Measurements from ENCODE around the gene LRRC8C.

Gene LRRC8C

DNA sequence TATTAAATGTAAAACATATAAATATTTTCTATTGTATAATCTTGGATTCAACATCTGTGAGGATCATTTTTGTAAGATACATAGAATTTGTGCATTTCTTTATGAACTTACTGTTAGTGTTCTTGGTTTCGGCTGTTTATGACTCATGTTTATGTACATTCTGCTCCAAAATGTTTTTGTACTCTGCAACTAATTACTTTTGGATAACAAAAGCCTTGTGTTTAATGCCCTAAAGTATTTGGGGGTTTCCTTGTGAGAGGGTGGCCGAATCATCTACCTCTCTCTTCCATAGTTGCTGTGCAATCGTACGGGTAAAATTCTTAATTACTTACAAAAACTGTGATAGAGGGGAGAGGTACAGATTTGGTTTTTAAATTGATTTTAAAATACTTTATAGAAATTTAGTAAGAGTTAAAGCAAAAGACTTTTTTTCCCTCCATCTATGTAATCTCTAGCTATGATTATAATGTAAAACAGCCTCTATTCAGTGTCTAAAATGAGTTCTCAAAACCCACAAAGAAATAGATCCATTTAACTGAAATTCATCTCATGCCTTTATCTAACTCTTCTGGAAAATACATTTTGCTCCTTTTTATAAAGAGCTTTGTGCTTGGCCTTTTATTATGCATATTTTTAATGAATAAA is 38.7 kb upstream of the LRRC8C start:
- Histone ChIP-seq H3K36me3 (replicated peaks in 1 of 2; ENCODE audit: control insufficient read depth in 2 of 2, insufficient read depth in 2 of 2, low read length in 2 of 2) (no peaks in the 10 kb centered on the region), H3K4me1 (ENCODE audit: control insufficient read depth in 2 of 2, insufficient read depth in 1 of 2, low read depth in 1 of 2, low read length in 2 of 2) (peaks cover 0 to 11% of the 10 kb centered on the region in 2 donors), H3K79me1 (ENCODE audit: low read depth, low read length) (no peaks in the 10 kb centered on the region), H3K4me3 (ENCODE audit: low read length in 2 of 2) (no peak overlapping the region), H2BK15ac (ENCODE audit: low read length) (no peak overlapping the region), H3K27ac (replicated peaks; ENCODE audit: low read length) (no peak overlapping the region), H3K4ac (ENCODE audit: low read length) (no peak overlapping the region), H3K18ac (ENCODE audit: low read length) (no peak overlapping the region), H2AK5ac (ENCODE audit: low read depth, low read length) (no peak overlapping the region), H3K27me3 (ENCODE audit: control insufficient read depth in 3 of 3, insufficient read depth in 3 of 3, low read depth in 1 of 3, low read length in 3 of 3) (no peaks in the 10 kb centered on the region), H3K4me2 (ENCODE audit: insufficient read depth, low read length, poor library complexity, severe bottlenecking) (no peak overlapping the region), H2BK12ac (ENCODE audit: low read length) (no peak overlapping the region), H2BK5ac (ENCODE audit: low read length) (no peak overlapping the region), H3K9me3 (replicated peaks in 1 of 2; ENCODE audit: control insufficient read depth in 2 of 2, insufficient read depth in 1 of 2, low read depth in 1 of 2, low read length in 2 of 2) (no peaks in the 10 kb centered on the region), H4K91ac (ENCODE audit: low read depth, low read length, poor library complexity) (no peak overlapping the region), H2BK120ac (ENCODE audit: low read depth, low read length) (no peak overlapping the region), H4K8ac (ENCODE audit: low read depth, low read length) (no peak overlapping the region), H3K9ac (ENCODE audit: low read depth, low read length, poor library complexity) (no peak overlapping the region), H3K23ac (ENCODE audit: low read depth, low read length, poor library complexity) (no peak overlapping the region), H3K14ac (ENCODE audit: low read length) (no peak overlapping the region), H2AFZ (ENCODE audit: low read length) (no peak overlapping the region)
- no peak for DNase-seq (ENCODE audit: low spot score)
- WGBS, 2 donors (ENCODE audit: extremely low coverage in 2 of 2, insufficient read length in 2 of 2, insufficient replicate concordance in 1 of 2) = no CpG with 5 or more reads among the region's 4 CpGs

DNA sequence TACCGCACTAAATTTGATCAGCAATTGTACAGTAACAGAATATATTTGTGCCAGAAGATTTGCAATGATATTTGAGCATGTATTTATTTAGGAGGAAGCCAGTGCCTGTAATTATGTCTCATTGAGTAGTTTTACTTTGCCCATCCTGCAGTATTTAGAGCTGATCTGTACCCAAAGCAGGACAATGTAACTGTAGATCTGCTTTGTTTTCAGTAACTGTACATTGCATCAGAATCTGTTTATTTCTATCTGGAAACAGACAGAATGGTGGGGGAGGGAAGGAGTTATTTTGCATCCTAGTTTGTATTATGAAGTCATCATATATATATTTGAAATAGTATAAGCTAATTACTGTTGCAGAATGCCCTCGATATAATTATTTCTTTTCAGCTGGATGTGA is 36.2 kb upstream of the LRRC8C start:
- Histone ChIP-seq H3K14ac (ENCODE audit: low read length) (no peak overlapping the region), H2BK15ac (ENCODE audit: low read length) (no peak overlapping the region), H3K27me3 (ENCODE audit: control insufficient read depth in 3 of 3, insufficient read depth in 3 of 3, low read depth in 1 of 3, low read length in 3 of 3) (no peaks in the 10 kb centered on the region), H3K18ac (ENCODE audit: low read length) (no peak overlapping the region), H2BK120ac (ENCODE audit: low read depth, low read length) (no peak overlapping the region), H4K91ac (ENCODE audit: low read depth, low read length, poor library complexity) (no peak overlapping the region), H3K79me1 (ENCODE audit: low read depth, low read length) (no peaks in the 10 kb centered on the region), H3K23ac (ENCODE audit: low read depth, low read length, poor library complexity) (no peak overlapping the region), H4K8ac (ENCODE audit: low read depth, low read length) (no peak overlapping the region), H3K4me3 (ENCODE audit: low read length in 2 of 2) (no peak overlapping the region), H3K9me3 (replicated peaks in 1 of 2; ENCODE audit: control insufficient read depth in 2 of 2, insufficient read depth in 1 of 2, low read depth in 1 of 2, low read length in 2 of 2) (no peaks in the 10 kb centered on the region), H2BK12ac (ENCODE audit: low read length) (no peak overlapping the region), H3K27ac (replicated peaks; ENCODE audit: low read length) (no peak overlapping the region), H3K4me1 (ENCODE audit: control insufficient read depth in 2 of 2, insufficient read depth in 1 of 2, low read depth in 1 of 2, low read length in 2 of 2) (peaks cover 0 to 4% of the 10 kb centered on the region in 2 donors), H2AFZ (ENCODE audit: low read length) (no peak overlapping the region), H3K4me2 (ENCODE audit: insufficient read depth, low read length, poor library complexity, severe bottlenecking) (no peak overlapping the region), H3K36me3 (replicated peaks in 1 of 2; ENCODE audit: control insufficient read depth in 2 of 2, insufficient read depth in 2 of 2, low read length in 2 of 2) (no peaks in the 10 kb centered on the region), H3K9ac (ENCODE audit: low read depth, low read length, poor library complexity) (no peak overlapping the region), H2AK5ac (ENCODE audit: low read depth, low read length) (no peak overlapping the region), H2BK5ac (ENCODE audit: low read length) (no peak overlapping the region), H3K4ac (ENCODE audit: low read length) (no peak overlapping the region)
- no peak for DNase-seq (ENCODE audit: low spot score)
- WGBS, 2 donors (ENCODE audit: extremely low coverage in 2 of 2, insufficient read length in 2 of 2, insufficient replicate concordance in 1 of 2) = no CpG with 5 or more reads among the region's 2 CpGs

DNA sequence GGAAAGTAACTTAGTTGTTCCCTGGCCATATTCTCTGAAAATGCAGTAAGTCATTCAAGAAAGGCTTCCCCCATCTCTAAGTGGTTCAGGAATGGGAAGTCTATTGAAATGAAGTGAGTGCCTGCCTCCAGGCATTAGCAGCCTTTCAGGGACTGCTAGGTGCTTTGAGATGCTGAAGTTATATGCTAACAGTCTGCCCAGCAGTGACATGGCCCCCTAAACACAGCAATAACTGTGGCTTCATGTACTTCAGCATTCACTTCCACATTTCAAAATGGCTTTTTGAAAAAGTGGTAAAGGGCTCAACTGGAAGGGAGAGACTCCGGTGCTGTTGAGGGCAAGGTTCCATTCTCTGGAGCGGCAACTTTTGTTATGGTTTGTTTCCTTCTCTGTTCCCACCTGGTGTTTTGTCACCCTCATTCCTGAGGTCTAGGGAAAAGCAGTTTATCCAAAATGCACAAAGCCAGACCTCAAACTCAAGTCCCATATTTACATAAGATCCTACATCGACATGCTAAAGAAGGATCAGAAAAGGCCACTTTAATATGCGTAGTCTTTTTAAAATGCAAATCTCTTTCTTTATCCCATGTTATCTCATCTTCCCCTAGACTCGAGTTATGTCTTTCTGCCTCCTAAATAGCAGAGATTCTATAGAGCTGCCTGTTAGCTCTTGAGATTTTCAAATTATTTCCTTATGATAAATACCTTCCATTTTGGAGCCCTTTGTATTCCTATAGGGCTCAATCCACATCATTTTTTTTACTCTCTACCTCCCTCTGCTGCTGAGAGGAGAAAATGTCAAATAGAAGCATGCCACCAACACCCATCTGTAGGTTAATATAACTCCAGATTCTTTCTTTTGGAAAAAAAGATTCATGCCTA is 34.2 kb upstream of the LRRC8C start:
- Histone ChIP-seq H3K23ac (ENCODE audit: low read depth, low read length, poor library complexity) (no peak overlapping the region), H3K4me3 (ENCODE audit: low read length in 2 of 2) (no peak overlapping the region), H2AFZ (ENCODE audit: low read length) (no peak overlapping the region), H3K4ac (ENCODE audit: low read length) (no peak overlapping the region), H3K4me1 (ENCODE audit: control insufficient read depth in 2 of 2, insufficient read depth in 1 of 2, low read depth in 1 of 2, low read length in 2 of 2) (peaks cover 0 to 4% of the 10 kb centered on the region in 2 donors), H2BK12ac (ENCODE audit: low read length) (no peak overlapping the region), H2BK5ac (ENCODE audit: low read length) (no peak overlapping the region), H3K27ac (replicated peaks; ENCODE audit: low read length) (no peak overlapping the region), H3K18ac (ENCODE audit: low read length) (no peak overlapping the region), H3K36me3 (replicated peaks in 1 of 2; ENCODE audit: control insufficient read depth in 2 of 2, insufficient read depth in 2 of 2, low read length in 2 of 2) (no peaks in the 10 kb centered on the region), H3K27me3 (ENCODE audit: control insufficient read depth in 3 of 3, insufficient read depth in 3 of 3, low read depth in 1 of 3, low read length in 3 of 3) (no peaks in the 10 kb centered on the region), H3K4me2 (ENCODE audit: insufficient read depth, low read length, poor library complexity, severe bottlenecking) (no peak overlapping the region), H4K91ac (ENCODE audit: low read depth, low read length, poor library complexity) (no peak overlapping the region), H3K9me3 (replicated peaks in 1 of 2; ENCODE audit: control insufficient read depth in 2 of 2, insufficient read depth in 1 of 2, low read depth in 1 of 2, low read length in 2 of 2) (no peaks in the 10 kb centered on the region), H2BK15ac (ENCODE audit: low read length) (no peak overlapping the region), H4K8ac (ENCODE audit: low read depth, low read length) (no peak overlapping the region), H2BK120ac (ENCODE audit: low read depth, low read length) (no peak overlapping the region), H3K14ac (ENCODE audit: low read length) (no peak overlapping the region), H3K9ac (ENCODE audit: low read depth, low read length, poor library complexity) (no peak overlapping the region), H2AK5ac (ENCODE audit: low read depth, low read length) (no peak overlapping the region), H3K79me1 (ENCODE audit: low read depth, low read length) (no peaks in the 10 kb centered on the region)
- peak; percentile 9 for DNase-seq (ENCODE audit: low spot score)
- WGBS, 2 donors (ENCODE audit: extremely low coverage in 2 of 2, insufficient read length in 2 of 2, insufficient replicate concordance in 1 of 2) = no CpG with 5 or more reads among the region's 5 CpGs

DNA sequence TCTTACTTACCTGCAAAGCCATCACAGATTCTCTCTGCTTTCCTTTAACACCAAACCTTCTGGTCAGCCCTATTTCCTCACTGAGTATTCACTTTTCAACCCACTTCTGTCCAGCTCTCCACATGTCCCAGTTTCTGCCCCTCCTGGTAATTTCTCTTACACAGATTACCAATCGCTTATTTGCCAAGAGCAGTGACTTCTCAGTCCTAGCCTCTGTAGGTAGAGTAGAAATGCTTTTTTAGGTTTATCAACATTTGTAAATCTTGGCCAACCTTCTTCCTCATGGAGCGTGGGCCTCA is 33.6 kb upstream of the LRRC8C start:
- Histone ChIP-seq H2AFZ (ENCODE audit: low read length) (no peak overlapping the region), H3K14ac (ENCODE audit: low read length) (no peak overlapping the region), H4K8ac (ENCODE audit: low read depth, low read length) (no peak overlapping the region), H3K23ac (ENCODE audit: low read depth, low read length, poor library complexity) (no peak overlapping the region), H2BK5ac (ENCODE audit: low read length) (no peak overlapping the region), H2BK120ac (ENCODE audit: low read depth, low read length) (no peak overlapping the region), H3K4me2 (ENCODE audit: insufficient read depth, low read length, poor library complexity, severe bottlenecking) (no peak overlapping the region), H4K91ac (ENCODE audit: low read depth, low read length, poor library complexity) (no peak overlapping the region), H3K27me3 (ENCODE audit: control insufficient read depth in 3 of 3, insufficient read depth in 3 of 3, low read depth in 1 of 3, low read length in 3 of 3) (no peaks in the 10 kb centered on the region), H3K4ac (ENCODE audit: low read length) (no peak overlapping the region), H2BK15ac (ENCODE audit: low read length) (no peak overlapping the region), H2AK5ac (ENCODE audit: low read depth, low read length) (no peak overlapping the region), H3K9me3 (replicated peaks in 1 of 2; ENCODE audit: control insufficient read depth in 2 of 2, insufficient read depth in 1 of 2, low read depth in 1 of 2, low read length in 2 of 2) (no peaks in the 10 kb centered on the region), H2BK12ac (ENCODE audit: low read length) (no peak overlapping the region), H3K79me1 (ENCODE audit: low read depth, low read length) (no peaks in the 10 kb centered on the region), H3K18ac (ENCODE audit: low read length) (no peak overlapping the region), H3K27ac (replicated peaks; ENCODE audit: low read length) (no peak overlapping the region), H3K9ac (ENCODE audit: low read depth, low read length, poor library complexity) (no peak overlapping the region), H3K4me1 (ENCODE audit: control insufficient read depth in 2 of 2, insufficient read depth in 1 of 2, low read depth in 1 of 2, low read length in 2 of 2) (peaks cover 0 to 4% of the 10 kb centered on the region in 2 donors), H3K4me3 (ENCODE audit: low read length in 2 of 2) (no peak overlapping the region), H3K36me3 (replicated peaks in 1 of 2; ENCODE audit: control insufficient read depth in 2 of 2, insufficient read depth in 2 of 2, low read length in 2 of 2) (no peaks in the 10 kb centered on the region)
- no peak for DNase-seq (ENCODE audit: low spot score)
- WGBS, 2 donors (ENCODE audit: extremely low coverage in 2 of 2, insufficient read length in 2 of 2, insufficient replicate concordance in 1 of 2) = no CpG with 5 or more reads among the region's 2 CpGs

Measured in neuronal stem cell (in vitro differentiated cells).